SK-N-SH treated with all-trans-retinoic acid at 6 μM for 48 hours (cell line): ENCODE data around the gene CHST11.

ENCODE experiments used
- ATAC-seq: fragments of 200-7000 bp; cut with Tn5 transposase; 3 replicates; pipeline ENCODE4 v1.9.1; 2020; ENCODE audit warnings: mild to moderate bottlenecking, moderate library complexity
- ARNTL ChIP-seq: fragments of 450-650 bp; formaldehyde crosslinking; IDR thresholded peaks from 2 replicates; pipeline ENCODE4 v1.5.0; 2020; ENCODE audit warnings: low read depth, mild to moderate bottlenecking, moderate library complexity, borderline replicate concordance
- BACH2 ChIP-seq: fragments of 250-450 bp; sonication (Bioruptor Pico); IDR thresholded peaks from 2 replicates; pipeline ENCODE4 v1.9.0; 2021; ENCODE audit warnings: mild to moderate bottlenecking, borderline replicate concordance
- CSDC2 ChIP-seq: fragments of 250-450 bp; sonication (Bioruptor Pico); IDR thresholded peaks from 2 replicates; pipeline ENCODE4 v1.5.0; 2020; ENCODE audit warnings: mild to moderate bottlenecking, moderate library complexity
- CSRNP3 ChIP-seq: fragments of 250-450 bp; sonication (Bioruptor Pico); IDR thresholded peaks from 2 replicates; pipeline ENCODE4 v1.5.1; 2021; ENCODE audit warnings: mild to moderate bottlenecking, moderate library complexity
- ESRRG ChIP-seq: fragments of 250-450 bp; sonication (Bioruptor Pico); IDR thresholded peaks from 2 replicates; pipeline ENCODE4 v1.6.1; 2021; ENCODE audit warnings: mild to moderate bottlenecking
- GLIS3 ChIP-seq: fragments of 250-450 bp; sonication (Bioruptor Pico); IDR thresholded peaks from 2 replicates; pipeline ENCODE4 v1.5.0; 2020; ENCODE audit warnings: mild to moderate bottlenecking, moderate library complexity
- OSR1 ChIP-seq: fragments of 250-450 bp; sonication (Bioruptor Pico); IDR thresholded peaks from 2 replicates; pipeline ENCODE4 v1.8.0; 2022; ENCODE audit warnings: moderate library complexity, mild to moderate bottlenecking, inconsistent platforms
- PATZ1 ChIP-seq: fragments of 250-450 bp; sonication (Bioruptor Pico); IDR thresholded peaks from 2 replicates; pipeline ENCODE4 v1.8.0; 2020; ENCODE audit warnings: mild to moderate bottlenecking, moderate library complexity, borderline replicate concordance
- PPARA ChIP-seq: fragments of 250-450 bp; sonication (Bioruptor Pico); IDR thresholded peaks from 2 replicates; pipeline ENCODE4 v1.5.0; 2020; ENCODE audit warnings: mild to moderate bottlenecking, borderline replicate concordance
- RARB ChIP-seq: fragments of 250-450 bp; sonication (Bioruptor Pico); IDR thresholded peaks from 2 replicates; pipeline ENCODE4 v1.8.0; 2021; ENCODE audit warnings: mild to moderate bottlenecking, moderate library complexity
- SNAI2 ChIP-seq: fragments of 250-450 bp; sonication (Bioruptor Pico); IDR thresholded peaks from 2 replicates; pipeline ENCODE4 v1.5.0; 2020; ENCODE audit warnings: mild to moderate bottlenecking, moderate library complexity
- TOX ChIP-seq: fragments of 250-450 bp; sonication (Bioruptor Pico); IDR thresholded peaks from 2 replicates; pipeline ENCODE4 v1.8.0; 2021; ENCODE audit warnings: mild to moderate bottlenecking, moderate library complexity, borderline replicate concordance
- TSHZ2 ChIP-seq: fragments of 250-450 bp; sonication (Bioruptor Pico); IDR thresholded peaks from 2 replicates; pipeline ENCODE4 v1.5.0; 2020; ENCODE audit warnings: mild to moderate bottlenecking, moderate library complexity
- ZNF565 ChIP-seq: fragments of 450-650 bp; formaldehyde crosslinking; conservative IDR thresholded peaks from 2 replicates; pipeline ENCODE4 v1.5.0; 2020; ENCODE audit warnings: low read depth, mild to moderate bottlenecking, moderate library complexity
- ZNF8 ChIP-seq: fragments of 450-650 bp; formaldehyde crosslinking; IDR thresholded peaks from 2 replicates; pipeline ENCODE4 v1.5.0; 2020; ENCODE audit warnings: mild to moderate bottlenecking, moderate library complexity
- TF ChIP-seq, protein P1 (sequence below): fragments of 250-450 bp; sonication (Bioruptor Pico); IDR thresholded peaks from 2 replicates; pipeline ENCODE4 v1.5.1; 2020; ENCODE audit warnings: low read depth, mild to moderate bottlenecking, moderate library complexity
- TF ChIP-seq, protein P2 (sequence below): fragments of 250-450 bp; sonication (Bioruptor Pico); IDR thresholded peaks from 2 replicates; pipeline ENCODE4 v1.8.0; 2021; ENCODE audit warnings: low read depth, mild to moderate bottlenecking, moderate library complexity, borderline replicate concordance

The CHST11 gene

GRCh38 chr12:104635607-104636343 lies 179.0 kb downstream of the CHST11 start:
- TF ChIP-seq BACH2 (CRISPR knock-in tag) (no peak), PPARA (CRISPR knock-in tag) (no peak), ZNF8 (CRISPR knock-in tag) (no peak), GLIS3 (no peak), OSR1 (CRISPR knock-in tag) (no peak)
- TF ChIP-seq, protein P1, sequence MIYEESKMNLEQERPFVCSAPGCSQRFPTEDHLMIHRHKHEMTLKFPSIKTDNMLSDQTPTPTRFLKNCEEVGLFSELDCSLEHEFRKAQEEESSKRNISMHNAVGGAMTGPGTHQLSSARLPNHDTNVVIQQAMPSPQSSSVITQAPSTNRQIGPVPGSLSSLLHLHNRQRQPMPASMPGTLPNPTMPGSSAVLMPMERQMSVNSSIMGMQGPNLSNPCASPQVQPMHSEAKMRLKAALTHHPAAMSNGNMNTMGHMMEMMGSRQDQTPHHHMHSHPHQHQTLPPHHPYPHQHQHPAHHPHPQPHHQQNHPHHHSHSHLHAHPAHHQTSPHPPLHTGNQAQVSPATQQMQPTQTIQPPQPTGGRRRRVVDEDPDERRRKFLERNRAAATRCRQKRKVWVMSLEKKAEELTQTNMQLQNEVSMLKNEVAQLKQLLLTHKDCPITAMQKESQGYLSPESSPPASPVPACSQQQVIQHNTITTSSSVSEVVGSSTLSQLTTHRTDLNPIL (CRISPR knock-in tag) = no peak
- TF ChIP-seq, all 23 proteins: peak for 0

DNA sequence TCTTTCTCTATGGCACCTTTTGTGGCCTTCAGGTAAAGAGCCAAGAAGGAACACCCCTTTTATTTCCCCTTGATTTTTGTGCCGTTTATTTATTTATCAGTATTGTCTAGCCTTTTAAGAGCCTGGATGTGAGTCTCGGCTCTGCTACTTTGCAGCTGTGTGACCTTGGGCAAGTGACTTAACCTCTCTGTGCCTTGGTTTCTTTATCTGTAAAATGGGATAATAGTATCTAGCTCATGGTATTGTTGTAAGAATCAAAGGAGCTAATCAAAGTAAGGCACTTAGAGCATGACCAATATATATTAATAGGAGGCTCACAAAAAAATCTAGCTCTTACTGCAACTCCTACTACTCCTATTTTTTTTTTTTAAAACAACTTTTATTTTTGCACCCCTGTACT lies 179.7 kb downstream of the CHST11 start:
- TF ChIP-seq ZNF565 (CRISPR knock-in tag) = no peak
- no peak for TF ChIP-seq CSDC2
- no peak for TF ChIP-seq ARNTL (CRISPR knock-in tag)
- TF ChIP-seq TSHZ2 (CRISPR knock-in tag) = no peak

More at GRCh38 chr12:104635607-104636343, 179.0 kb downstream of the CHST11 start:
- ATAC-seq = no peak

DNA sequence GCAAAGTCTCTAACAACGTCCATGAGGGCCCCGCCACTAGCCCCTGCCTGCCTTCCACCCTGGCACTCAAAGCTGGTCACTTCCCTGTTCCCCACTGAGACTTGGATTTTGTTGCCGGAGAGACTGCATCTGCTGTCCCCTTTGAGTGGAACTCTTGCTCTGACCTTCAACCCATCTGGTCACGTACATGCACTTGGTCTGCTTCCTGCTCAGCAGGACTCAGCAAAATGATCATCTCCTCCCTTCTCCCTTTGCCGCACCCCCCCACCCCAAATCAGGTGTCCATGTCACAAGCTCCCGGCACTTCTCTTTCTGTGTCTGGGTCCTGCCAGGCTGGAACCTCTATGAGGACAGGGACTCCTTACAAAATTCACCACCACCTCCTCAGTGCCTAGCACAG lies 180.9 kb downstream of the CHST11 start:
- no peak for ATAC-seq
- TF ChIP-seq, protein P1 (CRISPR knock-in tag) = no peak
- TF ChIP-seq ESRRG (CRISPR knock-in tag) (no peak), RARB (CRISPR knock-in tag) (no peak), ZNF565 (CRISPR knock-in tag) (no peak), BACH2 (CRISPR knock-in tag) (no peak)

More for the DNA sequence above, 179.7 kb downstream of the CHST11 start:
- no peak for ATAC-seq

DNA sequence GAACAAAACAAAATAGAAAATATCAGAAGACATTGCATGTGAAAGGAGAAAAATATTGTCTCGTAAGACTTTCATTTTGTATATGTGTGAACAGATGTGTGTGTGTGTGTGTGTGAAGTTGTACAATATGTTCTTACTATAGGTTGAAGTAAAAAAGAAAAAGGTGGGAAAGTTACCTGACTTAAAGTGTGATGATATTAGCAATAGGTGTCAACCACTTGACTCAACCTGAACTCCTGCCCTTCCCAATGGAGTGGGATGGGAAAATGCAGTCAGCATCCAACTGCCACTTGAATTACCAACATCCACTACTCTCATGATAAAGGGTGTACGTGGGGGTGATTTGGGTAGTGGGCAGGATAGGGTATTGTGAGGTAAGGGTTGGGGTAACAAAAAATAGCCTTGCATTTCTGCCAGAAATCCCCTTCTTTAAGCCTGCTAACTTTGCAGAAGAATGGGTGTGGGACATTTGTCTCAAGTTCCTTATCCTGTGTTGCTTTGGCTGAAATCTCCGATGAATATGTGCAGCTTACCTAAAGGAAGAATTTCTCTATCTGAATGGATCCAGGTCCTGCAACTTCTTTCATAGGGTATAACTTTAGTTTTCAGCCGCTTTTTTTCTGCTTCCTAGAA lies 181.6 kb downstream of the CHST11 start:
- ATAC-seq = no peak
- TF ChIP-seq, protein P1 (CRISPR knock-in tag) = no peak
- TF ChIP-seq, protein P2, sequence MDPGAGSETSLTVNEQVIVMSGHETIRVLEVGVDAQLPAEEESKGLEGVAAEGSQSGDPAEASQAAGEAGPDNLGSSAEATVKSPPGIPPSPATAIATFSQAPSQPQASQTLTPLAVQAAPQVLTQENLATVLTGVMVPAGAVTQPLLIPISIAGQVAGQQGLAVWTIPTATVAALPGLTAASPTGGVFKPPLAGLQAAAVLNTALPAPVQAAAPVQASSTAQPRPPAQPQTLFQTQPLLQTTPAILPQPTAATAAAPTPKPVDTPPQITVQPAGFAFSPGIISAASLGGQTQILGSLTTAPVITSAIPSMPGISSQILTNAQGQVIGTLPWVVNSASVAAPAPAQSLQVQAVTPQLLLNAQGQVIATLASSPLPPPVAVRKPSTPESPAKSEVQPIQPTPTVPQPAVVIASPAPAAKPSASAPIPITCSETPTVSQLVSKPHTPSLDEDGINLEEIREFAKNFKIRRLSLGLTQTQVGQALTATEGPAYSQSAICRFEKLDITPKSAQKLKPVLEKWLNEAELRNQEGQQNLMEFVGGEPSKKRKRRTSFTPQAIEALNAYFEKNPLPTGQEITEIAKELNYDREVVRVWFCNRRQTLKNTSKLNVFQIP (CRISPR knock-in tag) = no peak
- TF ChIP-seq TOX (CRISPR knock-in tag) (no peak), PATZ1 (CRISPR knock-in tag) (no peak), TSHZ2 (CRISPR knock-in tag) (no peak), ARNTL (CRISPR knock-in tag) (no peak), ZNF8 (CRISPR knock-in tag) (no peak), RARB (CRISPR knock-in tag) (no peak), PPARA (CRISPR knock-in tag) (no peak), ZNF565 (CRISPR knock-in tag) (no peak), ESRRG (CRISPR knock-in tag) (no peak), CSRNP3 (CRISPR knock-in tag) (no peak), BACH2 (CRISPR knock-in tag) (no peak), SNAI2 (no peak)
